CD4-positive, alpha-beta T cell treated with Interleukin-2 at 100 ng/mL for 4 hours (primary cell): ENCODE data around the gene CFAP90.

Source experiments
- DNase-seq: peaks from one replicate; pipeline ENCODE4 v3.0.0-alpha.2; 2020; ENCODE audit warnings: low spot score

The CFAP90 gene

GRCh38 chr5:7850395-7851239 is at the start of gene CFAP90:
TSS of gene CFAP90 (minus strand) at chr5:7851133. CDS start at chr5:7851021, 112 bp downstream.
- no peak for DNase-seq

GRCh38 chr5:7897014-7897600 is 46.2 kb upstream of the CFAP90 start:
- DNase-seq = no peak

GRCh38 chr5:7894860-7895259 is 43.9 kb upstream of the CFAP90 start:
- no peak for DNase-seq

GRCh38 chr5:7894439-7894838 is 43.5 kb upstream of the CFAP90 start:
- DNase-seq = no peak

GRCh38 chr5:7888901-7889300 is 38.0 kb upstream of the CFAP90 start:
- DNase-seq = no peak

GRCh38 chr5:7886849-7887475 is 36.0 kb upstream of the CFAP90 start:
- peak; percentile 53 for DNase-seq

GRCh38 chr5:7884491-7885267 is 33.7 kb upstream of the CFAP90 start:
- DNase-seq = no peak

- no peak for DNase-seq
Observed at GRCh38 chr5:7882926-7883325, 32.0 kb upstream of the CFAP90 start.

- DNase-seq = no peak
Observed at GRCh38 chr5:7881816-7882215, 30.9 kb upstream of the CFAP90 start.

GRCh38 chr5:7881091-7881490 is 30.2 kb upstream of the CFAP90 start:
- no peak for DNase-seq

GRCh38 chr5:7878381-7878873 is 27.5 kb upstream of the CFAP90 start:
- no peak for DNase-seq

- DNase-seq = no peak
Observed at GRCh38 chr5:7877851-7878250, 26.9 kb upstream of the CFAP90 start.

- DNase-seq = no peak
Observed at GRCh38 chr5:7876867-7877266, 25.9 kb upstream of the CFAP90 start.

GRCh38 chr5:7875151-7875550 is 24.2 kb upstream of the CFAP90 start:
- DNase-seq = no peak

GRCh38 chr5:7874639-7875038 is 23.7 kb upstream of the CFAP90 start:
- no peak for DNase-seq

- DNase-seq = peak; percentile 52
Observed at GRCh38 chr5:7873216-7873615, 22.3 kb upstream of the CFAP90 start.

- no peak for DNase-seq
Observed at GRCh38 chr5:7872517-7873130, 21.7 kb upstream of the CFAP90 start.

GRCh38 chr5:7871653-7872052 is 20.7 kb upstream of the CFAP90 start:
- DNase-seq = no peak

- DNase-seq = no peak
Observed at GRCh38 chr5:7869474-7870136, 18.7 kb upstream of the CFAP90 start.

- DNase-seq = peak; percentile 92
Observed at GRCh38 chr5:7868773-7869473, 18.0 kb upstream of the CFAP90 start, which contains the start of the genes FASTKD3 and MTRR. TSS of gene FASTKD3 (minus strand) at chr5:7869031. CDS start at chr5:7868083, 948 bp downstream. TSS of gene MTRR (plus strand) at chr5:7869148. CDS start at chr5:7870795, 1,647 bp downstream.
